AG04450 (cell line): ENCODE data around the gene KCNE1. TPM values are rescaled to one million over a fixed set of nuclear protein-coding genes. Genes with fewer than 3 reads are reported as not detected.

Source experiments
- CTCF ChIA-PET: fragments of 300-600, 350-600 bp; formaldehyde crosslinking; extraction: SDS; loops from one replicate; lab custom pipeline; 2022; ENCODE audit warnings: antibody characterized with exemption, inconsistent platforms; lab: Charles Lee
- POLR2A ChIA-PET: fragments of 350-600 bp; formaldehyde crosslinking; extraction: SDS; loops from one replicate; lab custom pipeline; 2021; ENCODE audit warnings: antibody characterized with exemption, inconsistent platforms; lab: Yijun Ruan, JAX
- DNase-seq: peaks from one replicate; pipeline ENCODE4 v3.0.0-alpha.2; 2011; ENCODE audit warnings: low read depth, low spot score
- H3K27ac ChIP-seq: one replicate; pipeline ENCODE4 v1.5.1; 2012; ENCODE audit warnings: low read depth, low read length, control low read depth
- H3K27me3 ChIP-seq: one replicate; pipeline ENCODE4 v1.6.0; 2012; ENCODE audit warnings: low read length; ENCODE audit not compliant: control insufficient read depth, insufficient read depth
- H3K4me3 ChIP-seq: 2 replicates; pipeline ENCODE4 v1.5.1; 2011; ENCODE audit warnings: mild to moderate bottlenecking, low read depth, low read length, control low read depth
- H3K9me3 ChIP-seq: 2 replicates; pipeline ENCODE4 v1.5.1; 2012; ENCODE audit warnings: low read length; ENCODE audit not compliant: control insufficient read depth, insufficient read depth
- CTCF ChIP-seq: IDR thresholded peaks from 2 replicates; pipeline ENCODE4 v1.5.1; 2011; ENCODE audit warnings: low read depth, low read length, control low read depth, inconsistent platforms
- polyA minus RNA-seq: library from RNA; depleted of rRNA, polyadenylated mRNA; stranded (reverse); fragments of >200 nt; gene quantifications from 2 replicates; pipeline ENCODE4 v1.2.3, GENCODE V29; 2011; rRNA and poly(A)+ RNA removed
- polyA plus RNA-seq: library from polyadenylated mRNA; depleted of rRNA; stranded (reverse); fragments of >200 nt; gene quantifications from 2 replicates; pipeline ENCODE4 v1.2.3, GENCODE V29; 2011; rRNA removed

The KCNE1 gene
- polyA plus RNA-seq (0.38 and 0.52 TPM in 2 replicates), polyA minus RNA-seq (0.51 and 1.00 TPM in 2 replicates)

DNA sequence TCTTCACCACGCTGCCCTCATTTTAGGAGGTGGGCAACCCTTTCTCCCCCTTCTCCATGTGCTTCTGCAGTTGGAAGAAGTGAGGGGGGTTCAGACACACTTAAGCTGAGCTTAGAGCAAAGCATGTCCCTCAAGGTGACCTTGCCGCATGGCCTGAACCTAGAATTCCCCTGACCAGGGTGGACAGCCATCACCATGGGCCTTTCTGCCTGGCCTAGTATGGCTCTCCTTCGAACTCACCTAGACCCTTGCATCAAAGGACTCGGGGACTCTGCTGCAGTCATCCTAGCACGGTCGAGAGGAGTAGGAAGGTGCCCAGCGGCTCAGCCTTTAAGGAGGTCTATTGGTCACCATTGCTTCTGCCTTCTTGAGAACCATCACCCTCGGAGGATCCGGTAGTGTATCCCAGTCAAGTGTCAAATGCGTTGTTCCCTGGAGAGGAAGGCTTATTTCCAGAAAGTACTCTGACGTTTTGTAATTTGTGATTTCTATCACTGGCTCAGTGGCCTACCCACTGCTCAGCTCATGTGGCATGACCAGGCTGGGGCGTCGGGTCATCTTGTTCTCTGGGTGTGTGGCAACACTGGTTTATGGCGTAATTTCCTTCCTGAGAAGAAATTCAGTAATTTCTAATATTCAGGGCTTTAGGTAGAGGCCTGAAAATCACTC is at the start of gene KCNE1:
Gene KCNE1, minus strand, starts transcription at position 424 of the 669 bp plus-strand sequence. CDS start 62,576 bp downstream, outside the sequence.
- CTCF ChIA-PET, result interaction anchor here (1.8 to 4.8 kb wide), 3 partner anchors 10 to 91 kb away, joined by 11 to 102 read pairs (median 35); no protein-coding TSS in a partner anchor
- Histone ChIP-seq H3K9me3 (no peaks in the 10 kb centered on the region), H3K27ac (no peak within 1 kb of the TSS), H3K27me3 (no peaks in the 10 kb centered on the region), H3K4me3 (no peak within 1 kb of the TSS)
- no peak for TF ChIP-seq CTCF
- DNase-seq, result no peak
- POLR2A ChIA-PET, result no interaction called here

- no peak for TF ChIP-seq CTCF
- ChIA-PET POLR2A (no interaction called here), CTCF (interaction anchor here (0.6 to 0.7 kb wide), 3 partner anchors 15 to 1290 kb away, joined by 3 read pairs; no protein-coding TSS in a partner anchor)
- H3K27me3 ChIP-seq, result no peaks in the 10 kb centered on the region
- no peaks in the 10 kb centered on the region for H3K9me3 ChIP-seq
- no peak for DNase-seq
- H3K4me3 ChIP-seq, result no peak overlapping the region
- no peak overlapping the region for H3K27ac ChIP-seq
Measured at GRCh38 chr21:34561806-34562205, 49.8 kb upstream of the KCNE1 start.

- DNase-seq, result no peak
- no peak for TF ChIP-seq CTCF
- Histone ChIP-seq H3K4me3 (no peak overlapping the region), H3K27ac (no peak overlapping the region), H3K9me3 (no peaks in the 10 kb centered on the region), H3K27me3 (no peaks in the 10 kb centered on the region)
- ChIA-PET CTCF (no interaction called here), POLR2A (no interaction called here)
Measured at GRCh38 chr21:34560609-34561008, 48.6 kb upstream of the KCNE1 start.

DNA sequence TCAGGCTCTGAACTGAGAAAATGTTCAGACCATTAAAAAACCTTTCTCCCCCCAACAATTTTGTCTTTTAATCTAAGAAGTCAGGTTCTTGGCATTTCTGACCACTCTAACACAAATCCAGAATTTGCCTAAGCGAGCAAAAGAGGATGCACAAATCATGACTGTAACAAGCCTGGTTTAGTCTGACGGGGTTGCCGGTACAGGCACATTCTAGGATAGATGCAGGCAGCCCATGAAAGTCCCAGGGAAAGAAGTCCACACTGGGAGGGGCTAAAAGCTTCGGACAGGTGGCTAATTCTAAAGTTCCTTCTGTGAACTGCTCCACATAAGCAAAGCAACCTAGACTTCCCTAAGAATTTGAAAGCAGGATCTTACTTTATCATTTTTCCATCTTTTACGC is 48.0 kb upstream of the KCNE1 start:
- no peak for DNase-seq
- H3K27ac ChIP-seq, result no peak overlapping the region
- peaks cover 2% of the 10 kb centered on the region; the same call in 1 of the 2 replicates for H3K9me3 ChIP-seq
- no peak for TF ChIP-seq CTCF
- H3K4me3 ChIP-seq, result no peak overlapping the region
- no peaks in the 10 kb centered on the region for H3K27me3 ChIP-seq
- CTCF ChIA-PET, result no interaction called here
- POLR2A ChIA-PET, result no interaction called here

GRCh38 chr21:34559089-34559631 is 47.1 kb upstream of the KCNE1 start:
- ChIA-PET POLR2A (interaction anchor here (1.5 kb wide), 1 partner anchor 32 kb away, joined by 3 read pairs; no protein-coding TSS in a partner anchor), CTCF (interaction anchor here (0.6 kb wide), 1 partner anchor 44 kb away, joined by 4 read pairs; no protein-coding TSS in a partner anchor)
- no peak for DNase-seq
- H3K27me3 ChIP-seq, result no peaks in the 10 kb centered on the region
- H3K4me3 ChIP-seq, result no peak overlapping the region
- no peak overlapping the region for H3K27ac ChIP-seq
- peaks cover 2% of the 10 kb centered on the region; the same call in 1 of the 2 replicates for H3K9me3 ChIP-seq
- no peak for TF ChIP-seq CTCF
